Right atrium auricular region (tissue), 2 donors: Measurements from ENCODE around the gene RILPL1. TPM values are rescaled to one million over a fixed set of nuclear protein-coding genes. Genes with fewer than 3 reads are reported as not detected.
"Not testable (repeated sequence)": the region's sequence is repeated elsewhere in the genome, so short reads cannot be mapped to it uniquely, and the experiment has no call there.

Experiments
- DNase-seq: peaks from one replicate; pipeline ENCODE4 v3.0.0-alpha.2; 2019; ENCODE audit warnings: low spot score
- H3K27ac ChIP-seq, 2 donors: fragments of 200-600 bp; sonication (generic); 1 replicate in 1 of 2; 2 replicates in 1 of 2; pipeline ENCODE4 v1.5.1; 2016 to 2019
- H3K27me3 ChIP-seq, 2 donors: fragments of 200-600 bp; sonication (generic); one replicate each; pipeline versions ENCODE4 v1.5.1 to v1.6.0; 2017 to 2019
- H3K36me3 ChIP-seq: fragments of 200-600 bp; sonication (generic); one replicate; pipeline ENCODE4 v1.5.1; 2016
- H3K4me1 ChIP-seq, 2 donors: fragments of 200-600 bp; sonication (generic); one replicate each; pipeline versions ENCODE4 v1.5.1 to v1.6.0; 2017 to 2019
- H3K4me3 ChIP-seq, 2 donors: fragments of 200-600 bp; sonication (generic); 1 replicate in 1 of 2; 2 replicates in 1 of 2; pipeline ENCODE4 v1.5.1; 2017 to 2019; ENCODE audit warnings: mild to moderate bottlenecking in 1 of 2, moderate library complexity in 1 of 2
- H3K9me3 ChIP-seq, 2 donors: fragments of 200-600 bp; sonication (generic); one replicate each; pipeline ENCODE4 v1.5.1; 2019
- total RNA-seq, 2 donors: library from RNA; depleted of rRNA; stranded (reverse); fragments of >200 nt; gene quantifications; one replicate each; pipeline ENCODE4 v1.1.0, GENCODE V29; 2016
- TF ChIP-seq, protein P1 (sequence below), 2 donors: fragments of 200-600 bp; sonication (generic); IDR thresholded peaks; one replicate each; pipeline ENCODE4 v1.5.1; 2019; ENCODE audit warnings: antibody characterized with exemption in 2 of 2

Gene RILPL1, protein sequence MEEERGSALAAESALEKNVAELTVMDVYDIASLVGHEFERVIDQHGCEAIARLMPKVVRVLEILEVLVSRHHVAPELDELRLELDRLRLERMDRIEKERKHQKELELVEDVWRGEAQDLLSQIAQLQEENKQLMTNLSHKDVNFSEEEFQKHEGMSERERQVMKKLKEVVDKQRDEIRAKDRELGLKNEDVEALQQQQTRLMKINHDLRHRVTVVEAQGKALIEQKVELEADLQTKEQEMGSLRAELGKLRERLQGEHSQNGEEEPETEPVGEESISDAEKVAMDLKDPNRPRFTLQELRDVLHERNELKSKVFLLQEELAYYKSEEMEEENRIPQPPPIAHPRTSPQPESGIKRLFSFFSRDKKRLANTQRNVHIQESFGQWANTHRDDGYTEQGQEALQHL
- 100 to 1,000 TPM in 1 of 2 donors, 10 to 100 TPM in 1; 93.1 to 130 TPM for total RNA-seq

DNA sequence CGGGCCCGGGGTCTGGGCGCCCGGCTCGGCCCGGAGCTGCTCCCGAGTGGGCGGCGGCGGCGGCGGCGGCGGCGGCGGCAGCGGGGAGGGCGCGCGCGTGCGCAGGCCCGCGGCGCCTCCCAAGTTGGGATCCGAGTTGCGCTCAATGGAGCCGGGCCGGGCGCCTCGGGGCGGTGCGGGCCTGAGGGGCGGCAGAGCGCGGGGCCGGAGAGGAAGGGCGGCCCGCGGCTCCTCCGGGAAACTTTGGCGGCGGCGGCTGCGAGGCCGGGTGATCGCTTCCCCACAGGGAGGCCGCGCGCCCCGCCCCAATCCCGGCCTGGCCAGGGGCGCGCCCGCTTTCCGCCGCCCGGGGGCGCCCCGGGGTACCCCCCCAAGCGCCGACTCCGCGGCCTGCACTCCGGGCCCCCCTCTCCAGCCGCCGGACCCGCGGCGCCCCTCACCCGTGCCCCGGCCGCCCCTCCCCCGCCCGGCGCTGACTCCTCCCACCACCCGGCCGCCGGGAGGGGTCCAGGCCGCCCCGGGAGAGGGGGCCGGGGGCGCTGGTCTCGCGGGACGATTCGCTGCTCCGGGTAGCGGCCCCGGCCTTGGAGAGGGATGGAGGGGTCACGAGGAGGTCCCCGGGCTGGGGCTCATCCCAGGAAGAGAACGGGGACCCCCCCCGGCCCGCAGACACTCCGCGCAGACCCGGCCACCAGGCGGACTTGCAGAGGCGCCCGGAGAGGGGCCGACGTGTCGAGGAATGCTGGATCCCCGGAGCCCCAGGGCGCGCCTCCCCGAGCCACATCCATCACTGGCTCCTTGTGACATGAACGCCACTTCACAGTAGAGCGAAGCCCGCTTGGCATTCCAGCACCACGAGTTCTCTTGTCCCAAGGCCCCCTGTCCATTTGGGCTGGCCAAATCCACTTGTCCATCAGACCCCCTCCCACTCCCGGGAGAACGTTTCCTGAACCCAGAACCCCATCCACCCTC lies at the start of gene RILPL1:
Gene RILPL1, minus strand, starts transcription at position 48 of the 972 bp plus-strand sequence. CDS start 237 bp downstream, outside the sequence.
- TF ChIP-seq, protein P1, sequence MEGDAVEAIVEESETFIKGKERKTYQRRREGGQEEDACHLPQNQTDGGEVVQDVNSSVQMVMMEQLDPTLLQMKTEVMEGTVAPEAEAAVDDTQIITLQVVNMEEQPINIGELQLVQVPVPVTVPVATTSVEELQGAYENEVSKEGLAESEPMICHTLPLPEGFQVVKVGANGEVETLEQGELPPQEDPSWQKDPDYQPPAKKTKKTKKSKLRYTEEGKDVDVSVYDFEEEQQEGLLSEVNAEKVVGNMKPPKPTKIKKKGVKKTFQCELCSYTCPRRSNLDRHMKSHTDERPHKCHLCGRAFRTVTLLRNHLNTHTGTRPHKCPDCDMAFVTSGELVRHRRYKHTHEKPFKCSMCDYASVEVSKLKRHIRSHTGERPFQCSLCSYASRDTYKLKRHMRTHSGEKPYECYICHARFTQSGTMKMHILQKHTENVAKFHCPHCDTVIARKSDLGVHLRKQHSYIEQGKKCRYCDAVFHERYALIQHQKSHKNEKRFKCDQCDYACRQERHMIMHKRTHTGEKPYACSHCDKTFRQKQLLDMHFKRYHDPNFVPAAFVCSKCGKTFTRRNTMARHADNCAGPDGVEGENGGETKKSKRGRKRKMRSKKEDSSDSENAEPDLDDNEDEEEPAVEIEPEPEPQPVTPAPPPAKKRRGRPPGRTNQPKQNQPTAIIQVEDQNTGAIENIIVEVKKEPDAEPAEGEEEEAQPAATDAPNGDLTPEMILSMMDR (IDR thresholded peaks at IDR 0.05), result peak; percentile 31 to 49
- H3K27ac ChIP-seq, result peak within 1 kb of the TSS; percentile 91 to 95
- H3K4me3 ChIP-seq, result peak within 1 kb of the TSS; percentile 73 to 75
- H3K4me1 ChIP-seq, result peaks cover 0 to 38% of the 10 kb centered on the region in 2 donors
- peaks cover 5% of the 10 kb centered on the region for H3K36me3 ChIP-seq
- H3K27me3 ChIP-seq, result no peaks in the 10 kb centered on the region
- peak; percentile 71 for DNase-seq
- H3K9me3 ChIP-seq, result no peaks in the 10 kb centered on the region

DNA sequence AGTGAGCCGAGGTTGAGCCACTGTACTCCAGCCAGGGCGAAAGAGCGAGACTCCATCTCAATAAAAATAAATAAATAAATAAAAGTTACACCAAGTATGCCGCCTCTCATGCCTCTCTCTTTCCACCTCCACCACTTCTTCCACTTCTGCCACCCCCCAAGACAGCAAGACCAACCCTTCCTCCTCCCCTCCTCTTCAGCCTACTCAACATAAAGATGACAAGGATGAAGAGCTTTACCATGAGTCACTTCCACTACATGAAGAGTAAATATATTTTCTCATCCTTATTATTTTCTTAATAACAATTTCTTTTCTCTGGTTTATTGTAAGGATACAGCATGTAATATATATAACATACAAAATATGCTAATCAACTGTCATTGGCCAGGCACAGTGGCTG lies 47.3 kb upstream of the RILPL1 start:
- Histone ChIP-seq H3K9me3 (no peaks in the 10 kb centered on the region), H3K27me3 (no peaks in the 10 kb centered on the region), H3K4me3 (no peak overlapping the region), H3K4me1 (peaks cover 0 to 28% of the 10 kb centered on the region in 2 donors), H3K36me3 (no peaks in the 10 kb centered on the region), H3K27ac (no peak overlapping the region)
- TF ChIP-seq, protein P1 (IDR thresholded peaks at IDR 0.05), result no peak
- no peak for DNase-seq

DNA sequence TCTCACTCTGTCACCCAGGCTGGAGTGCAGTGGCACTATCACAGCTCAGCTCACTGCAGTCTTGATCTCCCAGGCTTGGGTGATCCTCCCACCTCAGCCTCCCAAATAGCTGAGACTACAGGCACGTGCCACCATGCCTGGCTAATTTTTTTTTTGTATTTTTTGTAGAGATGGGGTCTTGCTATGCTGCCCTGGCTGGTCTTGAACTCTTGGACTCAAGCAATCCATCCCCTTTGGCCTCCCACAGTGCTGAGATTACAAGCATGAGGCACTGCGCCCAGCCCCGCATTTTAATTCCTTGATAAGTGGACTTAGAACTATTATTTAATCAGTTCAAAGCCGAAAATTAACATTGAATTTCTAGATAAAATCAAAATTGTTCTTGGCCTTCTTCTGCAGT lies 45.3 kb upstream of the RILPL1 start:
- not testable (repeated sequence) for H3K27ac ChIP-seq, DNase-seq, H3K27me3 ChIP-seq, H3K9me3 ChIP-seq, H3K36me3 ChIP-seq, H3K4me3 ChIP-seq
- peaks cover 0 to 19% of the 10 kb centered on the region in 2 donors for H3K4me1 ChIP-seq

DNA sequence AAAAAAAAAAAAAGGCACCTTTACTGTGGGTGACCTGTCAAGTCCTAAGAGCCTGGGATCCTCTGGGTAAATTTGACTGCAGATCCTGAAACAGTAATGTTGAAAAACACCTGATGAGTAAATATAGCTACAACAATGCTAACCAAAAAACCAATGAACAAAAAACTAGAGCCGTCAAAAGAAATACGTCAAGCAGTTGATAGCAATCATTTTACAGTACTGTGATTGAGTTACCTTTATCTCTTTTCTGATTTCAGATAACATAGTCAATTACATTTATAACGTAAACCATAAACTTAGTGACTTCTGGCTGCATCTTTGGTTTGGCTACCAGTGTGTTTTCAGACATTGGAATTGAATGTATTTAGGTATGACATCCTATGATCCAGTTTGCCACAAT lies 44.7 kb upstream of the RILPL1 start:
- no peak for DNase-seq
- Histone ChIP-seq H3K27me3 (no peaks in the 10 kb centered on the region), H3K4me1 (peaks cover 0 to 16% of the 10 kb centered on the region in 2 donors), H3K27ac (no peak overlapping the region), H3K4me3 (no peak overlapping the region), H3K9me3 (no peaks in the 10 kb centered on the region), H3K36me3 (no peaks in the 10 kb centered on the region)
- TF ChIP-seq, protein P1 (IDR thresholded peaks at IDR 0.05), result no peak

DNA sequence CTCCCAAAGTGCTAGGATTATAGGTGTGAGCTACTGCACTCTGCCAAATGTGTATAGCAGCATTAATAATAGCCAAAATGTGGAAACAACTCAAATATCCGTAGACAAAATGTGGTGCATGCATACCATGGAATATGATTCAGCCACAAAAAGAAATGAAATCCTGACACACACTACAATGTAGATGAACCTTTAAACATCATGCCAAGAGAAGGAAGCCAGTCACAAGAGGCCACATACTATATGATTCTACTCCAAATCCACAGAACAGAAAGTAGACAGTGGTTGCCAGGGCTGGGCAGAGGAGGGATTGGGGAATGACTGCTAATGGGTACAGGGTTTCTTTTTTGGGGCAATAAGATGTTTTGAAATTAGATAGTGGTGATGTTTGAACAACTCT lies 43.1 kb upstream of the RILPL1 start:
- no peaks in the 10 kb centered on the region for H3K4me1 ChIP-seq
- no peak overlapping the region for H3K4me3 ChIP-seq
- DNase-seq, result no peak
- TF ChIP-seq, protein P1 (IDR thresholded peaks at IDR 0.05), result no peak
- no peaks in the 10 kb centered on the region for H3K27me3 ChIP-seq
- H3K9me3 ChIP-seq, result no peaks in the 10 kb centered on the region
- no peaks in the 10 kb centered on the region for H3K36me3 ChIP-seq
- H3K27ac ChIP-seq, result no peak overlapping the region

DNA sequence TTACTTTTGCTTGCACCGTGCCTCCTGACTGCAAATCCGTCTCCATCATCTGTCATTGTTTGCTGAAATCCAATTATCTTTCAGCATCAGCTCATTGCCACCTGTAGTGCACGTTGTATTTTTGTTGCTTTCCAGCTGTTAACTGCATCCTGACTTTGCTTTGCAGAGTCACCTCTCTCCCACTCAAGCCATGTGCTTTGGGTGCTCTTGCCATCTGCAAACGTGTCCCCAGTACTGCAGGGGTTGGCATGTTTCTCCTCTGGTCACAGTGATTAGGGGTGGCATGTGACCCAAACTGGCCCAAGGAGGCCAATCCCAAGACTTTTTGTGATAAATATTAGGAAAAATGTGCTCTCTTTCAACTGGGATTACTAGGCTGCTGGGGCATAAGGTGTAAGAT lies 40.4 kb upstream of the RILPL1 start:
- no peak overlapping the region for H3K27ac ChIP-seq
- TF ChIP-seq, protein P1 (IDR thresholded peaks at IDR 0.05), result no peak
- no peaks in the 10 kb centered on the region for H3K4me1 ChIP-seq
- no peaks in the 10 kb centered on the region for H3K27me3 ChIP-seq
- H3K4me3 ChIP-seq, result no peak overlapping the region
- H3K9me3 ChIP-seq, result no peaks in the 10 kb centered on the region
- DNase-seq, result no peak
- no peaks in the 10 kb centered on the region for H3K36me3 ChIP-seq
